K562 (cell line): ENCODE data around the gene MACF1. TPM values are rescaled to one million over a fixed set of nuclear protein-coding genes. Genes with fewer than 3 reads are reported as not detected.

Source experiments
- GABPB1 ChIP-seq: sonication (generic); formaldehyde crosslinking; IDR thresholded peaks from 2 replicates; pipeline ENCODE4 v1.8.0; 2022; ENCODE audit warnings: mild to moderate bottlenecking, missing genetic modification reagents
- JUN ChIP-seq, 2 experiments: sonication (generic) in 1 of 2; formaldehyde crosslinking in 1 of 2; IDR thresholded peaks; 2 replicates each; pipeline versions ENCODE4 v1.6.1 to v1.8.0; 2012 to 2022; ENCODE audit warnings: borderline replicate concordance in 2 of 2, mild to moderate bottlenecking in 2 of 2, improper control_type of control experiment in 1 of 2, low read depth in 1 of 2, low read length in 1 of 2, missing genetic modification reagents in 1 of 2
- KDM5B ChIP-seq: fragments of 200-600 bp; sonication (generic); IDR thresholded peaks from 2 replicates; pipeline ENCODE4 v1.6.1; 2012; ENCODE audit warnings: low read depth, mild to moderate bottlenecking, moderate library complexity, low read length, control low read depth, inconsistent platforms; ENCODE audit not compliant: insufficient replicate concordance
- POLR2B ChIP-seq: fragments of 450-650 bp; IDR thresholded peaks from 2 replicates; pipeline ENCODE4 v1.6.1; 2018; ENCODE audit warnings: low read depth; ENCODE audit not compliant: partially characterized antibody
- SAFB2 ChIP-seq: fragments of 200-400 bp; formaldehyde crosslinking; IDR thresholded peaks from 2 replicates; pipeline ENCODE4 v1.6.1; 2018; ENCODE audit warnings: borderline replicate concordance, low read length, low read depth, moderate library complexity; ENCODE audit not compliant: severe bottlenecking
- SOX6 ChIP-seq: fragments of 450-650 bp; IDR thresholded peaks from 2 replicates; pipeline ENCODE4 v1.6.1; 2014; ENCODE audit warnings: mild to moderate bottlenecking
- STAG1 ChIP-seq: sonication (generic); formaldehyde crosslinking; IDR thresholded peaks from 2 replicates; pipeline ENCODE4 v1.5.0; 2020; ENCODE audit warnings: missing genetic modification reagents, borderline replicate concordance
- TARDBP ChIP-seq: fragments of 450-650 bp; IDR thresholded peaks from 2 replicates; pipeline ENCODE4 v1.6.1; 2016
- U2AF1 ChIP-seq: fragments of 200-400 bp; formaldehyde crosslinking; optimal IDR thresholded peaks from 2 replicates; pipeline ENCODE3; 2017; ENCODE audit warnings: mild to moderate bottlenecking, low read depth, low read length, moderate library complexity
- ZNF134 ChIP-seq: fragments of 250-450 bp; sonication (Bioruptor Pico); conservative IDR thresholded peaks from 2 replicates; pipeline ENCODE4 v1.4.0; 2020
- ZNF431 ChIP-seq: sonication (generic); formaldehyde crosslinking; IDR thresholded peaks from 2 replicates; pipeline ENCODE4 v1.8.0; 2022; ENCODE audit warnings: mild to moderate bottlenecking, missing genetic modification reagents
- ZNF57 ChIP-seq: fragments of 450-650 bp; formaldehyde crosslinking; IDR thresholded peaks from 2 replicates; pipeline ENCODE4 v1.4.0; 2020; ENCODE audit warnings: mild to moderate bottlenecking, moderate library complexity
- ZNF668 ChIP-seq: fragments of 250-450 bp; sonication (Bioruptor Pico); IDR thresholded peaks from 2 replicates; pipeline ENCODE4 v1.8.0; 2022; ENCODE audit warnings: mild to moderate bottlenecking, inconsistent platforms
- polyA plus RNA-seq, 8 experiments: library from polyadenylated mRNA; depleted of rRNA in 4 of 8; stranded (reverse) in 5 of 8; unstranded in 3 of 8; fragments of >200 nt; fragmentation: Nextera tagmentation in 2 of 8; fragmentation: Illumina TruSeq in 1 of 8; extraction: Ambion mirVana in 2 of 8; extraction: Trizol in 1 of 8; gene quantifications; 2 replicates each; pipeline versions ENCODE4 v1.2.1 to v1.2.3, GENCODE V29; 2011 to 2014; ENCODE audit warnings: inconsistent platforms in 1 of 8, missing spikeins in 1 of 8
- total RNA-seq, 7 experiments: library from RNA; depleted of rRNA in 6 of 7; stranded (reverse); fragments of >200 nt in 6 of 7; fragmentation: Illumina TruSeq in 2 of 7; extraction: Trizol in 2 of 7; gene quantifications; 2 replicates each; pipeline versions ENCODE4 v1.2.1 to v1.2.3, GENCODE V29; 2011 to 2021; ENCODE audit warnings: low replicate concordance in 1 of 7
- TF ChIP-seq, protein P1 (sequence below): fragments of 450-650 bp; conservative IDR thresholded peaks from 2 replicates; pipeline ENCODE4 v1.6.1; 2016; ENCODE audit warnings: missing genetic modification characterization, low read depth, mild to moderate bottlenecking, missing compliant biosample characterization, moderate library complexity
- TF ChIP-seq, protein P2 (sequence below): sonication (generic); formaldehyde crosslinking; IDR thresholded peaks from 2 replicates; pipeline ENCODE4 v1.8.0; 2022; ENCODE audit warnings: mild to moderate bottlenecking, missing genetic modification reagents
- TF ChIP-seq, protein P3 (sequence below): fragments of 250-450 bp; sonication (Bioruptor Pico); IDR thresholded peaks from 2 replicates; pipeline ENCODE4 v1.4.0; 2020; ENCODE audit warnings: mild to moderate bottlenecking, moderate library complexity, borderline replicate concordance

The MACF1 gene
- total and polyA plus RNA-seq, 9 of the 15 experiments (the other 6 are each of a cell fraction or from before 2014, with no cell fraction given): 13.2 to 232 (median 112) TPM

DNA sequence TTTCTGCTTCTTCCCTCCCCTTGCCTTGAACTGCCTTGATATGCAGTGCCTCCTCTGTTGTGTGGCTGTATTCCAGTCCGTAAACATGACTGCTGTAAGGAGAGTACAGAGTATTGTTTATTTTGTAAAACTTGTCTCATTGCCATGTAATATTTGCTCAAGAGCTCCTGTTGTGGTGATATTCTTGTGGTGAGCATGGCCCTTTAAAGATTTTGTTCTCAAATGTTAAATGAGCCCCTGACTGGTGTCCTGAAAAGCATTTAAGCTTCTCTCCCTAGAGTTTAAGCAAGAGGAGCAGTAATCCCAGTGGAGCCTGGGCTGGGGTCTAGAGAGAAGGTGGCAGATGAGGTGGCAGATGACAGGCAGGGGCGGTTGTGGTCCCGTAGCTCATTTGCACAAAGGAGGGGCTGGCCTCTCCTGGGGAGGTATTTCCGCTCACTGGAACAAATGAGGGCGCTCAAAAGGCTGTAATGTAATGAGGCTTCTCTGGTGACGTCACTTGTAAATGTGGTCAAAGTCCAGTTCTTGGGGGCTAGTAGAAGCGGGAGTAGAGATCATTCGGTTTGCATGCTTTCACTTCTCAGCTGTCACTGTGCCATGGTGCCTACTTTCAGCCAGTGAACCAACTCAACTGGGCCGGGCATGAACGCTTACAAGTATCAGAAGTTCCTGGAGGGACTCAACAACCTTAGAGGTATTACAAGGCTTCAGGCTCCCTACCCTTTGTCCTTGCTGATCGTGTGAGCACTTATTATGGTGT is 46.0 kb upstream of the MACF1 start (continued):
- peak; percentile 41 for TF ChIP-seq POLR2B
- 0 out of 2 replicates have a peak, but pooled peaks have one; percentile 68 for TF ChIP-seq ZNF431
- no peak for TF ChIP-seq STAG1 (CRISPR knock-in tag)
- no peak for TF ChIP-seq SAFB2
- TF ChIP-seq, protein P1, sequence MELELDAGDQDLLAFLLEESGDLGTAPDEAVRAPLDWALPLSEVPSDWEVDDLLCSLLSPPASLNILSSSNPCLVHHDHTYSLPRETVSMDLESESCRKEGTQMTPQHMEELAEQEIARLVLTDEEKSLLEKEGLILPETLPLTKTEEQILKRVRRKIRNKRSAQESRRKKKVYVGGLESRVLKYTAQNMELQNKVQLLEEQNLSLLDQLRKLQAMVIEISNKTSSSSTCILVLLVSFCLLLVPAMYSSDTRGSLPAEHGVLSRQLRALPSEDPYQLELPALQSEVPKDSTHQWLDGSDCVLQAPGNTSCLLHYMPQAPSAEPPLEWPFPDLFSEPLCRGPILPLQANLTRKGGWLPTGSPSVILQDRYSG (tag): 0 out of 2 replicates have a peak, but pooled peaks have one; percentile 80
- TF ChIP-seq JUN (IDR thresholded peaks at IDR 0.05; ENCODE audit: borderline replicate concordance, low read depth, low read length): peak; percentile 91
- TF ChIP-seq JUN (CRISPR knock-in tag; IDR thresholded peaks at IDR 0.05; ENCODE audit: borderline replicate concordance): no peak; the same call in 1 of the 2 replicates
- peak; percentile 37 for TF ChIP-seq KDM5B
- TF ChIP-seq, protein P2, sequence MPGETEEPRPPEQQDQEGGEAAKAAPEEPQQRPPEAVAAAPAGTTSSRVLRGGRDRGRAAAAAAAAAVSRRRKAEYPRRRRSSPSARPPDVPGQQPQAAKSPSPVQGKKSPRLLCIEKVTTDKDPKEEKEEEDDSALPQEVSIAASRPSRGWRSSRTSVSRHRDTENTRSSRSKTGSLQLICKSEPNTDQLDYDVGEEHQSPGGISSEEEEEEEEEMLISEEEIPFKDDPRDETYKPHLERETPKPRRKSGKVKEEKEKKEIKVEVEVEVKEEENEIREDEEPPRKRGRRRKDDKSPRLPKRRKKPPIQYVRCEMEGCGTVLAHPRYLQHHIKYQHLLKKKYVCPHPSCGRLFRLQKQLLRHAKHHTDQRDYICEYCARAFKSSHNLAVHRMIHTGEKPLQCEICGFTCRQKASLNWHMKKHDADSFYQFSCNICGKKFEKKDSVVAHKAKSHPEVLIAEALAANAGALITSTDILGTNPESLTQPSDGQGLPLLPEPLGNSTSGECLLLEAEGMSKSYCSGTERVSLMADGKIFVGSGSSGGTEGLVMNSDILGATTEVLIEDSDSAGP: peak; percentile 78; the same call in 1 of the 2 replicates
- TF ChIP-seq, protein P3, sequence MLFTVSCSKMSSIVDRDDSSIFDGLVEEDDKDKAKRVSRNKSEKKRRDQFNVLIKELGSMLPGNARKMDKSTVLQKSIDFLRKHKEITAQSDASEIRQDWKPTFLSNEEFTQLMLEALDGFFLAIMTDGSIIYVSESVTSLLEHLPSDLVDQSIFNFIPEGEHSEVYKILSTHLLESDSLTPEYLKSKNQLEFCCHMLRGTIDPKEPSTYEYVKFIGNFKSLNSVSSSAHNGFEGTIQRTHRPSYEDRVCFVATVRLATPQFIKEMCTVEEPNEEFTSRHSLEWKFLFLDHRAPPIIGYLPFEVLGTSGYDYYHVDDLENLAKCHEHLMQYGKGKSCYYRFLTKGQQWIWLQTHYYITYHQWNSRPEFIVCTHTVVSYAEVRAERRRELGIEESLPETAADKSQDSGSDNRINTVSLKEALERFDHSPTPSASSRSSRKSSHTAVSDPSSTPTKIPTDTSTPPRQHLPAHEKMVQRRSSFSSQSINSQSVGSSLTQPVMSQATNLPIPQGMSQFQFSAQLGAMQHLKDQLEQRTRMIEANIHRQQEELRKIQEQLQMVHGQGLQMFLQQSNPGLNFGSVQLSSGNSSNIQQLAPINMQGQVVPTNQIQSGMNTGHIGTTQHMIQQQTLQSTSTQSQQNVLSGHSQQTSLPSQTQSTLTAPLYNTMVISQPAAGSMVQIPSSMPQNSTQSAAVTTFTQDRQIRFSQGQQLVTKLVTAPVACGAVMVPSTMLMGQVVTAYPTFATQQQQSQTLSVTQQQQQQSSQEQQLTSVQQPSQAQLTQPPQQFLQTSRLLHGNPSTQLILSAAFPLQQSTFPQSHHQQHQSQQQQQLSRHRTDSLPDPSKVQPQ: no peak
- no peak for TF ChIP-seq ZNF134 (CRISPR knock-in tag)
- peak; percentile 46; the same call in 1 of the 2 replicates for TF ChIP-seq SOX6
- TF ChIP-seq ZNF668: no peak
- 0 out of 2 replicates have a peak, but pooled peaks have one; percentile 51 for TF ChIP-seq GABPB1 (CRISPR knock-in tag)
- TF ChIP-seq TARDBP: no peak
- no peak for TF ChIP-seq ZNF57
- no peak for TF ChIP-seq U2AF1
